Panc1 (cell line): ENCODE data around the gene GFY. TPM values are rescaled to one million over a fixed set of nuclear protein-coding genes. Genes with fewer than 3 reads are reported as not detected.

Experiments
- ATAC-seq: fragments of 200-7000 bp; cut with Tn5 transposase; 2 replicates; pipeline ENCODE4 v1.9.1; 2020; ENCODE audit warnings: mild to moderate bottlenecking, moderate library complexity
- BruUV-seq: library from RNA; stranded (reverse); fragments of 400-500 nt; replicated peaks from 2 replicates; lab custom pipeline; 2021; lab: Mats Ljungman, UMichigan
- CTCF ChIA-PET: fragments of 300-600 bp; sonication (Branson Sonifier 250); formaldehyde crosslinking; loops from one replicate; lab custom pipeline; 2022; ENCODE audit warnings: antibody characterized with exemption; lab: Charles Lee
- POLR2A ChIA-PET: fragments of 300-600 bp; sonication (Branson Sonifier 250); formaldehyde crosslinking; loops from one replicate; lab custom pipeline; 2022; ENCODE audit warnings: antibody characterized with exemption; lab: Charles Lee
- DNase-seq: peaks from one replicate; pipeline ENCODE4 v3.0.0-alpha.2; 2010; ENCODE audit warnings: low read depth, low spot score
- H3K27ac ChIP-seq: 2 replicates; pipeline ENCODE4 v1.5.1; 2011; ENCODE audit warnings: mild to moderate bottlenecking, low read length, inconsistent platforms
- H3K27me3 ChIP-seq: fragments of 200-500 bp; sonication (Bioruptor generic); 2 replicates; pipeline ENCODE4 v1.6.0; 2014; ENCODE audit warnings: low read length, inconsistent platforms; ENCODE audit not compliant: control insufficient read depth, insufficient read depth
- H3K36me3 ChIP-seq: fragments of 200-500 bp; sonication (Bioruptor generic); 2 replicates; pipeline ENCODE4 v1.5.1; 2014; ENCODE audit warnings: inconsistent platforms, mild to moderate bottlenecking, low read length, moderate library complexity; ENCODE audit not compliant: control insufficient read depth, insufficient read depth
- H3K4me1 ChIP-seq: 2 replicates; pipeline ENCODE4 v1.5.1; 2011; ENCODE audit warnings: inconsistent platforms, mild to moderate bottlenecking, low read length, moderate library complexity; ENCODE audit not compliant: control insufficient read depth, insufficient read depth
- H3K4me3 ChIP-seq, 2 experiments: 2 replicates each; pipeline ENCODE4 v1.5.1; 2011 to 2012; ENCODE audit warnings: low read depth in 2 of 2, low read length in 2 of 2, mild to moderate bottlenecking in 2 of 2, inconsistent platforms in 1 of 2, moderate library complexity in 1 of 2
- H3K9me3 ChIP-seq: fragments of 200-500 bp; sonication (Bioruptor generic); 2 replicates; pipeline ENCODE4 v1.5.1; 2014; ENCODE audit warnings: low read depth, mild to moderate bottlenecking, inconsistent platforms, low read length, moderate library complexity; ENCODE audit not compliant: control insufficient read depth, insufficient read depth
- CTCF ChIP-seq: fragments of 450-650 bp; IDR thresholded peaks from 2 replicates; pipeline ENCODE4 v1.5.1; 2017; ENCODE audit warnings: mild to moderate bottlenecking
- POLR2AphosphoS5 ChIP-seq: IDR thresholded peaks from 2 replicates; pipeline ENCODE4 v1.6.1; 2012; ENCODE audit warnings: mild to moderate bottlenecking, low read depth, low read length, moderate library complexity
- REST ChIP-seq, 2 experiments: IDR thresholded peaks; 2 replicates each; pipeline ENCODE4 v1.6.1; 2011 to 2012; ENCODE audit warnings: low read depth in 2 of 2, control low read depth in 1 of 2, low read length in 1 of 2, mild to moderate bottlenecking in 1 of 2, moderate library complexity in 1 of 2; ENCODE audit not compliant: insufficient read depth in 1 of 2
- SIN3A ChIP-seq: IDR thresholded peaks from 2 replicates; pipeline ENCODE4 v1.6.1; 2012; ENCODE audit warnings: low read depth, mild to moderate bottlenecking, low read length, moderate library complexity, borderline replicate concordance; ENCODE audit not compliant: insufficient read depth
- TCF7L2 ChIP-seq: IDR thresholded peaks from 2 replicates; pipeline ENCODE4 v1.6.1; 2011; ENCODE audit warnings: mild to moderate bottlenecking, low read depth, low read length, inconsistent platforms
- in situ Hi-C: cut with HindIII; loops from 2 replicates; pipeline ENCODE4 v1.10.0; 2016; ENCODE audit warnings: low sequenced_read_pairs, low pct_unique_long_range_greater_than_20kb
- intact Hi-C: fragments of 100-400 bp; cut with micrococcal nuclease; formaldehyde crosslinking; loops from one replicate; pipeline ENCODE4 v1.10.0; 2022; ENCODE audit not compliant: unreplicated experiment
- total RNA-seq: library from RNA; stranded (reverse); gene quantifications from one replicate; pipeline ENCODE4 v1.2.1, GENCODE V29; 2021; ENCODE audit not compliant: unreplicated experiment

The GFY gene
- total RNA-seq, 1 experiment from 2014 or later, result not detected

GRCh38 chr19:49455773-49456172 is 30.6 kb downstream of the GFY start:
- CTCF ChIA-PET, result no interaction called here
- POLR2A ChIA-PET, result no interaction called here
- H3K27ac ChIP-seq, result no peak overlapping the region

GRCh38 chr19:49456326-49456725 is 31.1 kb downstream of the GFY start:
- BruUV-seq, result no TSS peak
- Histone ChIP-seq H3K9me3 (no peaks in the 10 kb centered on the region), H3K27ac (no peak overlapping the region), H3K36me3 (no peaks in the 10 kb centered on the region; the same call in 1 of the 2 replicates), H3K4me1 (no peaks in the 10 kb centered on the region; the same call in 1 of the 2 replicates), H3K4me3 (no peak overlapping the region), H3K27me3 (no peaks in the 10 kb centered on the region)
- in situ Hi-C loops, result no loop called here
- ChIA-PET POLR2A (no interaction called here), CTCF (no interaction called here)
- TF ChIP-seq REST (IDR thresholded peaks at IDR 0.05; ENCODE audit: insufficient read depth in 1 of 2, low read depth in 2 of 2, low read length in 1 of 2), result no peak
- TF ChIP-seq SIN3A, result no peak
- no peak for TF ChIP-seq CTCF
- no peak for TF ChIP-seq POLR2AphosphoS5
- no peak for TF ChIP-seq TCF7L2
- no peak for DNase-seq
- ATAC-seq, result no peak
- intact Hi-C loops, result no loop called here

More at GRCh38 chr19:49455773-49456172, 30.6 kb downstream of the GFY start:
- TF ChIP-seq SIN3A (no peak), POLR2AphosphoS5 (no peak), TCF7L2 (no peak), CTCF (no peak), REST (IDR thresholded peaks at IDR 0.05; ENCODE audit: insufficient read depth in 1 of 2, low read depth in 2 of 2, low read length in 1 of 2) (no peak)
- no TSS peak for BruUV-seq
- no peaks in the 10 kb centered on the region; the same call in 1 of the 2 replicates for H3K4me1 ChIP-seq
- H3K27me3 ChIP-seq, result no peaks in the 10 kb centered on the region
- no peaks in the 10 kb centered on the region for H3K9me3 ChIP-seq
- no peaks in the 10 kb centered on the region; the same call in 1 of the 2 replicates for H3K36me3 ChIP-seq
- DNase-seq (no peak), ATAC-seq (no peak)
- H3K4me3 ChIP-seq, result no peak overlapping the region
- in situ Hi-C loops (no loop called here), intact Hi-C loops (no loop called here)
